ENCODE data around the gene TBC1D22A.

- TF ChIP-seq CTCF (IDR thresholded peaks at IDR 0.05) (no peak), POLR2A (IDR thresholded peaks at IDR 0.05) (no peak)
Measured at GRCh38 chr22:47012589-47013370, 250.3 kb downstream of the TBC1D22A start.
